T-cell (primary cell): ENCODE measurements around the gene EFCAB14. TPM values are rescaled to one million over a fixed set of nuclear protein-coding genes. Genes with fewer than 3 reads are reported as not detected.
"Not testable (repeated sequence)": the region's sequence is repeated elsewhere in the genome, so short reads cannot be mapped to it uniquely, and the experiment has no call there.

Experiments
- ATAC-seq, 4 experiments: fragments of 200-7000 bp in 3 of 4; fragments of 150-1000 bp in 1 of 4; cut with Tn5 transposase; replicated peaks in 1 of 4; 1 replicate in 3 of 4; 2 replicates in 1 of 4; pipeline ENCODE4 v1.10.0; 2021; ENCODE audit warnings: moderate library complexity in 3 of 4, mild to moderate bottlenecking in 2 of 4, moderate number of reproducible peaks in 1 of 4
- CTCF ChIA-PET, 2 donors: fragments of 300-600 bp; sonication (Branson Sonifier 250); formaldehyde crosslinking; loops; one replicate each; lab custom pipeline; 2022; ENCODE audit warnings: antibody characterized with exemption in 2 of 2; lab: Charles Lee
- POLR2A ChIA-PET, 2 donors: fragments of 300-600 bp; sonication (Branson Sonifier 250); formaldehyde crosslinking; loops; one replicate each; lab custom pipeline; 2022; ENCODE audit warnings: antibody characterized with exemption in 2 of 2; lab: Charles Lee
- DNase-seq, 35 experiments: peaks; one replicate each; pipeline versions ENCODE4 v3.0.0 to v3.0.0-alpha.2; 2013 to 2023
- H3K27ac ChIP-seq: one replicate; pipeline ENCODE4 v1.5.1; 2013; ENCODE audit warnings: low read length
- H3K27me3 ChIP-seq, 2 experiments: replicated peaks in 1 of 2; 1 replicate in 1 of 2; 2 replicates in 1 of 2; pipeline versions ENCODE4 v1.6.1 to v1.7.0; 2013; ENCODE audit warnings: low read length in 1 of 2, mixed read lengths in 1 of 2; ENCODE audit not compliant: control insufficient read depth in 2 of 2, insufficient read depth in 2 of 2; ENCODE audit errors: extremely low read depth in 1 of 2
- H3K36me3 ChIP-seq, 2 donors: 1 replicate in 1 of 2; 2 replicates in 1 of 2; pipeline versions ENCODE4 v1.6.1 to v1.7.0; 2013; ENCODE audit warnings: low read length in 1 of 2; ENCODE audit not compliant: control insufficient read depth in 2 of 2, insufficient read depth in 1 of 2; ENCODE audit errors: extremely low read depth in 1 of 2
- H3K4me1 ChIP-seq, 2 experiments: 1 replicate in 1 of 2; 2 replicates in 1 of 2; pipeline versions ENCODE4 v1.6.1 to v1.7.0; 2013; ENCODE audit warnings: low read length in 2 of 2, mixed read lengths in 1 of 2; ENCODE audit not compliant: insufficient read depth in 2 of 2, control insufficient read depth in 1 of 2; ENCODE audit errors: extremely low read depth in 1 of 2
- H3K4me3 ChIP-seq, 2 donors: 1 replicate in 1 of 2; 2 replicates in 1 of 2; pipeline versions ENCODE4 v1.5.1 to v1.7.0; 2013; ENCODE audit warnings: mild to moderate bottlenecking in 2 of 2, low read length in 1 of 2, moderate library complexity in 1 of 2; ENCODE audit not compliant: control insufficient read depth in 1 of 2; ENCODE audit errors: extremely low read depth in 1 of 2
- H3K9me3 ChIP-seq: 2 replicates; pipeline ENCODE4 v1.7.0; 2013
- H3K27ac Mint-ChIP-seq, 2 donors: one replicate each; pipeline ENCODE4 v1.8.0; 2020 to 2021; ENCODE audit warnings: mild to moderate bottlenecking in 2 of 2, mixed read lengths in 2 of 2
- H3K27me3 Mint-ChIP-seq, 2 donors: one replicate each; pipeline ENCODE4 v1.8.0; 2021 to 2022; ENCODE audit warnings: mixed read lengths in 2 of 2
- H3K36me3 Mint-ChIP-seq: one replicate; pipeline ENCODE4 v1.8.0; 2021; ENCODE audit warnings: mixed read lengths
- H3K4me1 Mint-ChIP-seq, 3 donors: one replicate each; pipeline ENCODE4 v1.8.0; 2020 to 2022; ENCODE audit warnings: mixed read lengths in 3 of 3, mild to moderate bottlenecking in 1 of 3
- H3K4me3 Mint-ChIP-seq, 3 donors: one replicate each; pipeline ENCODE4 v1.8.0; 2020 to 2022; ENCODE audit warnings: mild to moderate bottlenecking in 3 of 3, mixed read lengths in 3 of 3, moderate library complexity in 3 of 3
- H3K9me3 Mint-ChIP-seq, 3 donors: one replicate each; pipeline ENCODE4 v1.8.0; 2020 to 2022; ENCODE audit warnings: mixed read lengths in 3 of 3
- WGBS: methylation state at CpG from one replicate; pipeline ENCODE4 v1.1.5; 2013; ENCODE audit warnings: missing lambda C conversion rate; ENCODE audit not compliant: insufficient coverage; 5-methylcytosine and 5-hydroxymethylcytosine counted together
- total RNA-seq, 35 experiments: library from RNA in 6 of 35; stranded (reverse) in 6 of 35; fragments of 120-200 nt in 1 of 35; gene quantifications; one replicate each; pipeline versions ENCODE4 v1.2.1 to v1.2.4 and lab custom pipeline; 2013 to 2026

Gene EFCAB14
- total RNA-seq, 5 donors from 2014 or later (not counting 1 experiment from before 2014, with no cell fraction given), result 78.0 to 90.2 (median 82.5) TPM

GRCh38 chr1:46656643-46657042 lies 62.3 kb downstream of the EFCAB14 start:
- POLR2A ChIA-PET, result no interaction called here

GRCh38 chr1:46655848-46656247 lies 63.1 kb downstream of the EFCAB14 start:
- ChIA-PET CTCF (no interaction called here), POLR2A (no interaction called here)
- ATAC-seq (no peak), DNase-seq (no peak)
- Mint-ChIP-seq H3K4me3 (no peak overlapping the region), H3K27me3 (no peaks in the 10 kb centered on the region), H3K36me3 (peaks cover 60% of the 10 kb centered on the region), H3K9me3 (peaks cover 0 to 6% (median 2%) of the 10 kb centered on the region in 3 donors), H3K27ac (no peak overlapping the region), H3K4me1 (peaks cover 0 to 8% (median 8%) of the 10 kb centered on the region in 3 donors)
- Histone ChIP-seq H3K4me1 (no peaks in the 10 kb centered on the region), H3K36me3 (peaks cover 7 to 64% of the 10 kb centered on the region in 2 donors), H3K9me3 (peaks cover 4% of the 10 kb centered on the region), H3K4me3 (no peak overlapping the region), H3K27ac (no peak overlapping the region), H3K27me3 (no peaks in the 10 kb centered on the region)

More at GRCh38 chr1:46656643-46657042, 62.3 kb downstream of the EFCAB14 start:
- CTCF ChIA-PET, result no interaction called here
- Mint-ChIP-seq H3K27me3 (no peaks in the 10 kb centered on the region), H3K27ac (no peak overlapping the region), H3K4me1 (peaks cover 0 to 9% (median 8%) of the 10 kb centered on the region in 3 donors), H3K36me3 (peaks cover 60% of the 10 kb centered on the region), H3K4me3 (no peak overlapping the region), H3K9me3 (peaks cover 0 to 6% (median 2%) of the 10 kb centered on the region in 3 donors)
- peaks cover 4% of the 10 kb centered on the region for H3K9me3 ChIP-seq
- no peak for DNase-seq
- no peak overlapping the region for H3K4me3 ChIP-seq
- no peaks in the 10 kb centered on the region for H3K4me1 ChIP-seq
- H3K27ac ChIP-seq, result no peak overlapping the region
- H3K27me3 ChIP-seq, result no peaks in the 10 kb centered on the region
- ATAC-seq, result no peak
- WGBS, result no CpG with 5 or more reads among the region's 2 CpGs
- H3K36me3 ChIP-seq, result peaks cover 7 to 64% of the 10 kb centered on the region in 2 donors

GRCh38 chr1:46654698-46655097 lies 64.2 kb downstream of the EFCAB14 start:
- POLR2A ChIA-PET, H3K4me1 ChIP-seq, H3K4me3 Mint-ChIP-seq, CTCF ChIA-PET, ATAC-seq, H3K27ac ChIP-seq, H3K4me1 Mint-ChIP-seq, H3K9me3 ChIP-seq, DNase-seq, H3K27me3 ChIP-seq, H3K27ac Mint-ChIP-seq, H3K27me3 Mint-ChIP-seq, H3K4me3 ChIP-seq: not testable (repeated sequence)
- peaks cover 7 to 74% of the 10 kb centered on the region in 2 donors for H3K36me3 ChIP-seq
- no CpG with 5 or more reads among the region's 2 CpGs for WGBS
- Mint-ChIP-seq H3K9me3 (peaks cover 2 to 10% (median 5%) of the 10 kb centered on the region in 3 donors), H3K36me3 (peaks cover 71% of the 10 kb centered on the region)

GRCh38 chr1:46654012-46654411 lies 64.9 kb downstream of the EFCAB14 start:
- no peaks in the 10 kb centered on the region for H3K27me3 Mint-ChIP-seq
- peaks cover 2 to 10% (median 5%) of the 10 kb centered on the region in 3 donors for H3K9me3 Mint-ChIP-seq
- H3K36me3 ChIP-seq, result peaks cover 7 to 73% of the 10 kb centered on the region in 2 donors
- ChIA-PET POLR2A (no interaction called here), CTCF (interaction anchor here in 1 of 2 donors (0.6 kb wide), 1 partner anchor 24 kb away, joined by 4 read pairs; no protein-coding TSS in a partner anchor)
- H3K27ac Mint-ChIP-seq, result no peak overlapping the region
- no peak overlapping the region for H3K4me3 Mint-ChIP-seq
- no peaks in the 10 kb centered on the region for H3K4me1 ChIP-seq
- H3K4me3 ChIP-seq, result no peak overlapping the region
- DNase-seq (no peak), ATAC-seq (no peak)
- no peaks in the 10 kb centered on the region for H3K27me3 ChIP-seq
- no peak overlapping the region for H3K27ac ChIP-seq
- H3K4me1 Mint-ChIP-seq, result no peaks in the 10 kb centered on the region
- H3K9me3 ChIP-seq, result peaks cover 4% of the 10 kb centered on the region
- WGBS, result no CpG with 5 or more reads among the region's 1 CpG
- H3K36me3 Mint-ChIP-seq, result peaks cover 77% of the 10 kb centered on the region

GRCh38 chr1:46653405-46653958 lies 65.4 kb downstream of the EFCAB14 start:
- WGBS, result no CpG with 5 or more reads among the region's 2 CpGs

GRCh38 chr1:46652321-46653100 lies 66.4 kb downstream of the EFCAB14 start:
- Histone ChIP-seq H3K27me3 (no peaks in the 10 kb centered on the region), H3K36me3 (peaks cover 7 to 61% of the 10 kb centered on the region in 2 donors), H3K27ac (no peak overlapping the region), H3K4me3 (no peak overlapping the region), H3K9me3 (peaks cover 4% of the 10 kb centered on the region), H3K4me1 (no peaks in the 10 kb centered on the region)
- POLR2A ChIA-PET, result no interaction called here
- peaks cover 69% of the 10 kb centered on the region for H3K36me3 Mint-ChIP-seq
- no peak overlapping the region for H3K4me3 Mint-ChIP-seq
- CTCF ChIA-PET, result no interaction called here
- no CpG with 5 or more reads among the region's 6 CpGs for WGBS
- ATAC-seq (no peak), DNase-seq (no peak)
- no peak overlapping the region for H3K27ac Mint-ChIP-seq
- H3K9me3 Mint-ChIP-seq, result peaks cover 2 to 10% (median 5%) of the 10 kb centered on the region in 3 donors
- no peaks in the 10 kb centered on the region for H3K4me1 Mint-ChIP-seq
- H3K27me3 Mint-ChIP-seq, result no peaks in the 10 kb centered on the region

More at GRCh38 chr1:46653405-46653958, 65.4 kb downstream of the EFCAB14 start:
- CTCF ChIA-PET, result interaction anchor here in 1 of 2 donors (0.6 kb wide), 1 partner anchor 25 kb away, joined by 4 read pairs; no protein-coding TSS in a partner anchor
- no peaks in the 10 kb centered on the region for H3K27me3 Mint-ChIP-seq
- no peaks in the 10 kb centered on the region for H3K4me1 ChIP-seq
- H3K9me3 ChIP-seq, result peaks cover 4% of the 10 kb centered on the region
- H3K27ac ChIP-seq, result no peak overlapping the region
- no peak overlapping the region for H3K4me3 ChIP-seq
- H3K27ac Mint-ChIP-seq, result no peak overlapping the region
- ATAC-seq (no peak), DNase-seq (no peak)
- no peak overlapping the region for H3K4me3 Mint-ChIP-seq
- peaks cover 76% of the 10 kb centered on the region for H3K36me3 Mint-ChIP-seq
- no peaks in the 10 kb centered on the region for H3K27me3 ChIP-seq
- no peaks in the 10 kb centered on the region for H3K4me1 Mint-ChIP-seq
- POLR2A ChIA-PET, result no interaction called here
- H3K9me3 Mint-ChIP-seq, result peaks cover 2 to 10% (median 5%) of the 10 kb centered on the region in 3 donors
- H3K36me3 ChIP-seq, result peaks cover 7 to 70% of the 10 kb centered on the region in 2 donors
